DOHH2 (cell line): ENCODE results near the gene CA5A.
"Not testable (repeated sequence)": the region's sequence is repeated elsewhere in the genome, so short reads cannot be mapped to it uniquely, and the experiment has no call there.

Experiments
- H3F3A ChIP-seq: fragments of 200-600 bp; sonication (generic), shearing (Covaris generic); 2 replicates; pipeline ENCODE4 v1.6.0; 2016; ENCODE audit warnings: antibody characterized with exemption, mild to moderate bottlenecking; ENCODE audit not compliant: control insufficient read depth, insufficient read depth
- H3K27ac ChIP-seq: fragments of 200-600 bp; sonication (generic); 2 replicates; pipeline ENCODE4 v1.5.1; 2014; ENCODE audit warnings: low read depth, mild to moderate bottlenecking, low read length, moderate library complexity
- H3K27me3 ChIP-seq: fragments of 200-600 bp; sonication (generic); 2 replicates; pipeline ENCODE4 v1.6.1; 2014; ENCODE audit warnings: mild to moderate bottlenecking, low read length, mixed read lengths; ENCODE audit not compliant: control insufficient read depth
- H3K36me3 ChIP-seq: fragments of 200-600 bp; sonication (generic); 2 replicates; pipeline ENCODE4 v1.6.1; 2014; ENCODE audit warnings: mild to moderate bottlenecking, low read length, moderate library complexity, mixed read lengths; ENCODE audit not compliant: control insufficient read depth
- H3K4me1 ChIP-seq: fragments of 200-600 bp; sonication (generic); 2 replicates; pipeline ENCODE4 v1.6.1; 2014; ENCODE audit warnings: mild to moderate bottlenecking, low read length, mixed read lengths; ENCODE audit not compliant: control insufficient read depth
- H3K4me2 ChIP-seq: fragments of 200-600 bp; sonication (generic); 2 replicates; pipeline ENCODE4 v1.6.0; 2014; ENCODE audit warnings: mild to moderate bottlenecking, low read length, moderate library complexity
- H3K4me3 ChIP-seq: fragments of 200-600 bp; sonication (generic); 2 replicates; pipeline ENCODE4 v1.5.1; 2014; ENCODE audit warnings: mild to moderate bottlenecking, low read length, mixed read lengths
- H3K79me2 ChIP-seq: fragments of 200-600 bp; sonication (generic); 2 replicates; pipeline ENCODE4 v1.6.1; 2014; ENCODE audit warnings: mild to moderate bottlenecking, low read length, mixed read lengths; ENCODE audit not compliant: control insufficient read depth
- H3K9me2 ChIP-seq: fragments of 200-600 bp; sonication (generic); replicated peaks from 2 replicates; pipeline ENCODE4 v1.6.1; 2014; ENCODE audit warnings: mild to moderate bottlenecking, low read length, mixed read lengths; ENCODE audit not compliant: control insufficient read depth
- H3K9me3 ChIP-seq: fragments of 200-600 bp; sonication (generic); 2 replicates; pipeline ENCODE4 v1.6.1; 2014; ENCODE audit warnings: antibody characterized with exemption, low read length, mixed read lengths; ENCODE audit not compliant: control insufficient read depth, insufficient read depth
- H4K20me1 ChIP-seq: fragments of 200-600 bp; sonication (generic); 2 replicates; pipeline ENCODE4 v1.6.0; 2014; ENCODE audit warnings: low read depth, mild to moderate bottlenecking, antibody characterized with exemption, low read length, moderate library complexity; ENCODE audit not compliant: control insufficient read depth, insufficient read depth
- EZH2phosphoT487 ChIP-seq: fragments of 200-600 bp; sonication (generic); IDR thresholded peaks from 2 replicates; pipeline ENCODE4 v1.6.1; 2017; ENCODE audit warnings: borderline replicate concordance, mild to moderate bottlenecking, antibody characterized with exemption, low read length, moderate library complexity, mixed read lengths
- TF ChIP-seq, protein P1 (sequence below): fragments of 200-600 bp; sonication (generic); IDR thresholded peaks from one replicate; pipeline ENCODE4 v1.5.1; 2014; ENCODE audit warnings: antibody characterized with exemption, mild to moderate bottlenecking, low read depth, low read length; ENCODE audit not compliant: poor library complexity, severe bottlenecking

CA5A gene

GRCh38 chr16:87897521-87898505 is 38.5 kb downstream of the CA5A start:
- H3K4me2 ChIP-seq: no peak overlapping the region
- no peak overlapping the region for H3K4me3 ChIP-seq
- H3K27me3 ChIP-seq: 0 out of 2 replicates have a peak, but pooled peaks cover 5% of the 10 kb centered on the region
- H3K27ac ChIP-seq: no peak overlapping the region
- no peaks in the 10 kb centered on the region for H3K9me3 ChIP-seq
- H4K20me1 ChIP-seq: no peaks in the 10 kb centered on the region
- H3F3A ChIP-seq: no peaks in the 10 kb centered on the region
- H3K36me3 ChIP-seq: no peaks in the 10 kb centered on the region
- H3K9me2 ChIP-seq: no peaks in the 10 kb centered on the region
- TF ChIP-seq, protein P1, sequence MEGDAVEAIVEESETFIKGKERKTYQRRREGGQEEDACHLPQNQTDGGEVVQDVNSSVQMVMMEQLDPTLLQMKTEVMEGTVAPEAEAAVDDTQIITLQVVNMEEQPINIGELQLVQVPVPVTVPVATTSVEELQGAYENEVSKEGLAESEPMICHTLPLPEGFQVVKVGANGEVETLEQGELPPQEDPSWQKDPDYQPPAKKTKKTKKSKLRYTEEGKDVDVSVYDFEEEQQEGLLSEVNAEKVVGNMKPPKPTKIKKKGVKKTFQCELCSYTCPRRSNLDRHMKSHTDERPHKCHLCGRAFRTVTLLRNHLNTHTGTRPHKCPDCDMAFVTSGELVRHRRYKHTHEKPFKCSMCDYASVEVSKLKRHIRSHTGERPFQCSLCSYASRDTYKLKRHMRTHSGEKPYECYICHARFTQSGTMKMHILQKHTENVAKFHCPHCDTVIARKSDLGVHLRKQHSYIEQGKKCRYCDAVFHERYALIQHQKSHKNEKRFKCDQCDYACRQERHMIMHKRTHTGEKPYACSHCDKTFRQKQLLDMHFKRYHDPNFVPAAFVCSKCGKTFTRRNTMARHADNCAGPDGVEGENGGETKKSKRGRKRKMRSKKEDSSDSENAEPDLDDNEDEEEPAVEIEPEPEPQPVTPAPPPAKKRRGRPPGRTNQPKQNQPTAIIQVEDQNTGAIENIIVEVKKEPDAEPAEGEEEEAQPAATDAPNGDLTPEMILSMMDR: no peak
- TF ChIP-seq EZH2phosphoT487: no peak
- peaks cover 6% of the 10 kb centered on the region for H3K4me1 ChIP-seq
- H3K79me2 ChIP-seq: no peaks in the 10 kb centered on the region

DNA sequence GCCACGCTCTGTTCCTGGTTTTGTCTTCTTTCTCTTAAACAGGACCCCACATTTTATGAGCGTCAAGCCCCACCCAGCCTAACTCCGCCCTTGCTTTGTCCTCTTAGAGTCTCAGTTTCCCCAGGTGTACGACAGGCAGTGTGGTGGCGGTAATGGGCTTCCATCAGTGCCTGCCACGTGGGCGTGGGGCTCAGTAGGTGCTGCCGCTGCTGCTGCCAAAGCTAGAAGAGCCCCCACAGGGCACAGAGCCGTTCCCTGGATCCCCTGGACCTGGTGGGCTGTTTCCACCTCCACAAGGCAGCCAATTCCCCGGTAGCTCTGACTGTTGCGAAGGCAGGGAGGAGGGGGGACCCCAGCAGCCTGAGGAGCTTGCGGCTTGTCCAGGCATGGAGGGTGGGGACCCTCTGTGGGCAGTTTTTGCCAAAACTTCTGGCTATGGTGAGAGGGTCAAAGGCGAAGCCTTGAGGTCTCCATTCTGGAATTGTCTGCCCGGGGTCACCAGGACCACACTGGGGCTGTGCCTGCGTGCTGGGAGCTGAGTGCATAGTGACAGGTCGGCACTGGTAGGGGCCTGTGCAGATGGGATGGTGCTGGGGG is 39.3 kb downstream of the CA5A start:
- H3K4me2 ChIP-seq, H3K27ac ChIP-seq, H3K4me3 ChIP-seq, H4K20me1 ChIP-seq, H3K9me2 ChIP-seq, H3F3A ChIP-seq, H3K27me3 ChIP-seq, H3K79me2 ChIP-seq, H3K9me3 ChIP-seq, H3K36me3 ChIP-seq, H3K4me1 ChIP-seq: not testable (repeated sequence)

GRCh38 chr16:87896176-87896890 is 40.0 kb downstream of the CA5A start:
- H3K79me2 ChIP-seq, H3K4me1 ChIP-seq, H3K27me3 ChIP-seq, H3K9me2 ChIP-seq, H3K4me2 ChIP-seq, H3K36me3 ChIP-seq, H3K4me3 ChIP-seq, H4K20me1 ChIP-seq, H3F3A ChIP-seq, H3K27ac ChIP-seq, H3K9me3 ChIP-seq: not testable (repeated sequence)

DNA sequence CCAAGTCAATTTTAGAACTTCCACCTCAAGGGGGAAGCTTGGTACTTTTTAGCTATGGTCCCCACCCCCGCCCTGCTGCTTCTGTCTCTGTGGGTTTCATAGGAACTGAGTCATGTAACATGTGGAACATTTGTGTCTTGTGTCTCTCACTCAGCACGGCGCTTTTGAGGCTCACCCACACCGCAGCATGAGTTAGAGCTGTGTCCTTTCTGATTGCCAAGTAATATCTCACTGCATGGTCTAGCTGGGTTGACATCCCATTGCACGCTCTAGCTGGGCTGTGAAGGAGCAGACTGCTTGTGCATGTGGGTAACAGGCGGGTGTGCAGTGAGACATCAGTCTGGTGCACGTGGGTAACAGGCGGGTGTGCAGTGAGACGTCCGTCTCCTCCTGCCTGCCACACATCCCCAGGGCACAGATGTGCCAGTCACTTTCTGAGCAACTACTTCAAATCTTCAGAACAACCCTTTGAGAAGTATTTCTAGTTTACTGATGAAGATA is 40.6 kb downstream of the CA5A start:
- no peak overlapping the region for H3K27ac ChIP-seq
- no peaks in the 10 kb centered on the region for H3K9me3 ChIP-seq
- H3K4me2 ChIP-seq: no peak overlapping the region

DNA sequence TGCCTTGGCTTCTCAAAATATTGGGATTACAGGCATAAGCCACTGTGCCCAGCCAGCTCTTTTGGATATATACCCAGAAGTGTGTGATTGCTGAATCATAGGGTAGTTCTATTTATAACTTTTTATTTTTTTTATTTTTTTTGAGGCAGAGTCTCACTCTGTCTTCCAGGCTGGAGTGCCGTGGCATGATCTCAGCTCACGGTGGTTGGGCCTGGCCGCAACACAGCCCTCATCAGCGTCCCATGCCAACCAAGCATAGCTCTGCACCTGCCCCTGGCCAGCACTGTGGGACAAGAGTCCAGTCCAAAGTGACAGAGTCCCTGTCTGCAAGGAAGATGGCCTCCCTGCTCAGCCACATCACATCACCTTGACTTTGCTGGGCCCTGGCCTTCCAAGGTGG is 42.3 kb downstream of the CA5A start:
- not testable (repeated sequence) for H4K20me1 ChIP-seq, H3K4me1 ChIP-seq, H3F3A ChIP-seq, H3K4me3 ChIP-seq, H3K9me2 ChIP-seq, H3K79me2 ChIP-seq, H3K4me2 ChIP-seq, H3K36me3 ChIP-seq, H3K27me3 ChIP-seq, H3K9me3 ChIP-seq, H3K27ac ChIP-seq

More for the DNA sequence above, 40.6 kb downstream of the CA5A start:
- H3K4me3 ChIP-seq: no peak overlapping the region
- no peaks in the 10 kb centered on the region for H3F3A ChIP-seq
- H3K4me1 ChIP-seq: peaks cover 6% of the 10 kb centered on the region
- H3K27me3 ChIP-seq: 0 out of 2 replicates have a peak, but pooled peaks cover 5% of the 10 kb centered on the region
- no peaks in the 10 kb centered on the region for H3K79me2 ChIP-seq
- H3K9me2 ChIP-seq: no peaks in the 10 kb centered on the region
- TF ChIP-seq, protein P1: no peak
- no peak for TF ChIP-seq EZH2phosphoT487
- no peaks in the 10 kb centered on the region for H3K36me3 ChIP-seq
- no peaks in the 10 kb centered on the region for H4K20me1 ChIP-seq
